Activated CD8-positive, alpha-beta memory T cell treated with anti-CD3 and anti-CD28 coated beads, Interleukin-2, amount 50 U/mL, for 1 hour (primary cell): ENCODE measurements around the gene TEX14.
"Not testable (repeated sequence)": the region's sequence is repeated elsewhere in the genome, so short reads cannot be mapped to it uniquely, and the experiment has no call there.

Experiments used
- DNase-seq: peaks from one replicate; pipeline ENCODE4 v3.0.0-alpha.2; 2020; ENCODE audit errors: extremely low read depth

The TEX14 gene

DNA sequence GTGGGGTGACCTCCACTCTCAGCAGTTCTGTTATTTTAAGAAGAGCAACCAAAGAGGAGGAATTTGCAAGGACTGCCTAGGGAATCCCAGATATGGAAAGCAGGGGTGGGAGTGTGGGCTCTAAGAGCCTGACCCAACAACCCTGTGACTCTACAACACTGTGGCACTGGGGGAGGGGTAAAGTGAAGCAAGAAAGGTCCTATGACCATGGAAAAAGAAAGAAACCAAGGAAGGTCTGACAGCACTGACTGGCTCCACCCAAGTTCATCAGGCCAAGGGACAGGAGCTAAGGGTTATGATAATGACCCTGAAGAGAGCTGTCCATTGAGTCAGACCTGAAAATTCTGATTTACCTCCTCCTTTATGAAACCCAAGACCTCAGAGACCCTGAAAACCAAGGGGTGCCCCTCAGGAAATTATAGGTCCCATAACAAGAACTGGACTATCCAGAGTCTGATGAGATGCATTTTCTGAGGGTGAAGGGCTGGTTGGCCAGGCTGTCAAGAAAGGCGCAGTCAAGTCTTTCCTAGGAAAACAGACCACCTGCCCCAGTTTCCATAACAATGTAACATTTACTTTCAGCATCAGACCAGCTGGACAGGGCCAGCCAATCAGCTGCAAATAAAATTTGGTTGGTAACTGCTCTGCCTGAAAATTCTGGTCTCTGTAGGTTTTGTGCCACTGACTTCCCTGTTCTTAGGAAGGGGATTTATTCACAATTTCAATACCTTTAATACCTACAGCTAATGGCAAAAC, 123.6 kb downstream of the TEX14 start:
- DNase-seq: no peak

DNA sequence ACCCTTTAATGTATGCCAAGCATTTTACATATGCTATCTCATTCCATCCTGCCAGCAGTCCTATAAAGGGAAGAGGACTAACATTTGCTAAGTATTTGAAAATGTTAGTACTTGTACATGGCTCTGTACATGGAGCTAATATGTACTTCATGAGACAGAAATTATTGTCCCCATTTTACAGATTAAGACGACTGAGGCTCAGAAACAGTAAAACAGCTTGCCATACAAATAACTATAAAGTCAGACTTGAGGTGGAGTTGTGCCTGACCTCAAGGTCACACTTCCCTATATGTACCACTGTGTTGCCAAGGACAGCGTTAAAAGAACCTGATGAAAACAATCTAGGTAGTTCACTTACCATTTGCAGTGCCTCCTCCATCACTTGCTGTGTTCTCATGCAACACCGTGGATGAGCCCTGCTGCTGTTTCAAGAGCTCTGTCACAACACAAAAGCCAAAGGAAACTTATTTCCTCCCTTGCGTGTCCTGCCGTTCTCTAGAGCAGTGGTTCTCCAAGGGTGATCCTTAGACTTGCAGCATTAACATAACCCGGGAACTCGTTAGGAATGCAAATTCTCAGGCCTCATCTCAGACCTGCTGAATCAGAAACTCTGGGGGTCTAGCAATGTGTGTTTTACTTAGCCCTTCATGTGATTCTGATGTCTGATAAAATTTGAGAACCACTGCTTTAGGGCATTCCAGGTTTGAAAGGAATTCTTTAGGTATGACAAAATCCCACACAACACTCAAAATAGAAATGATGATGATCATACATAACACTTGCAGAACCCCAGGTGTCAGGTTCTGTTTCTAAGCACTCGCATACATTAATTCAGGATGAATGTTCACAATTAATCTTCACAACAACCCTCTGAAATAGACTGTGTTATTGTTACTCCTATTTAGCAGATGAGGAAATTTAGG, 126.2 kb downstream of the TEX14 start:
- DNase-seq: no peak

DNA sequence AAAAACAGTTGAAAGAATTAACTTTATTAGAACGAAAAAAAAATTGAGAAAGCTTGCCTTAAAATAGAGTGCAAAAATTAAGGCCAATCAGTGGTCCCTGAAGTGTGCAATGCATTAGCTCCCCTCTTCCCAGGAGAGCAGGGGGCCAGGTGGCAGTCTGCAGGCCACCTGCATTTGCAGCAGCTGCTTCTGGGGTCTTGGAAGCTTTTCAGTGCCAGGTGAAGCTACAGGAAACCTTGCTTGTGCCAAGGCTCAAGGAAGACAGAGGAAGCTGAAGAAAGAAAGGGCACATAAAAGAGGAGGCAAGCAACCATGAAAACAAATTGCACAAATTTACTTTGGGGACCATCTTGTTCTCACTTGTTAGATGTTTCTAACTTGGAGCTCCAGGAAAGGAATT, 126.9 kb downstream of the TEX14 start:
- no peak for DNase-seq

DNA sequence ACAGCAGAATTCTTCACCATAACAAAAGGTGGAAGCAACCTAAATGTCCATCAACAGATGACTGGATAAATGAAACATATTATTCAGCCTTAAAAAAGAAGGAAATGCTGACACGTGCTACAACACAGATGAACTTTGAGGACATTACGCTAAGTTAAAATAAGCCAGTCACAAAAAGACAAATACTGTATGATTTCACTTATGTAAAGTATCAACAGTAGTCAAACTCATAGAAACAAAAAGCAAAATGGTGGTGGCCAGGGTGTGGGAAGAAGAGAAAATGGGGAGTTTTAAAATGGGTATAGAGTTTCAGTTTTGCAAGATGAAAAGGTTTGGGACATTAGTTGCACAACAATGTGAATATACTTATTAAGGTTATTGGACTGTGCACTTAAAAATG, 127.6 kb downstream of the TEX14 start:
- DNase-seq: no peak

DNA sequence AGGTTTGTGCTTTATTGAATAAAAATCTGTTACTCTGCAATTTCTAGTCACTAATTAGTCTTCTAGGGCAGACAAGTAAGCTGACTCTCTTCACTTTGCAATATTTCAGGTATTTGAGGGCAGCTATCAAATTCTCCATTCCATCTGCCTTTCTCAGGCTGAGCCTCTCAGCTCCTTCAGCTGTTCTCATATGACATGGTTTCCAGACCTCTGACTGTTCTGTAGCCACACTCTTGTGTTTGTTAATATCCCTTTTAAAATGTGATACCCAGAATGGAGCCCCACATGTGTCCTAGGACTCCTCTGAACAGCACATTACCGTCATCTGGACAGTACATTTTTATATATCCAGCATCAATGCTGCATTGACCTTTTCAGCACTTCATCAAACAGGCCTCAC, 131.3 kb downstream of the TEX14 start:
- no peak for DNase-seq

DNA sequence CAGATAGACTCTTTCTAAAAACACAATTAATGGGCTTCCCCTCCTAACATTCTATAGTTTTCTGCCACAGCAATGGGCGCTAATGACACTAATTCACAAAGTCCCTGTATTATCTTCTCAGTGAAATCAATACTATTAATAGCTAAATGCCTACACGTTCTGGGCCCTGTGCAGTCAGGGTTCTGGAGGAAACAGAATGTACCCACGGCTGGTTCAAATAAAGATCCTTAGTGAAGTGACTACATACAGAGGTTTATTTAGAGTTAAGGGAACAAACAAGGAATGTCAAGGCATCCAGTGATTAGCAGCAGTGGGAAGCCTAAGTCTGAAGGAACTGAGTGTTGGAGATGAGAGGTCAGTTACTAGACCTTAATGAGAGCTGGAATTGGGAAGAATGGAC, 133.9 kb downstream of the TEX14 start:
- no peak for DNase-seq

DNA sequence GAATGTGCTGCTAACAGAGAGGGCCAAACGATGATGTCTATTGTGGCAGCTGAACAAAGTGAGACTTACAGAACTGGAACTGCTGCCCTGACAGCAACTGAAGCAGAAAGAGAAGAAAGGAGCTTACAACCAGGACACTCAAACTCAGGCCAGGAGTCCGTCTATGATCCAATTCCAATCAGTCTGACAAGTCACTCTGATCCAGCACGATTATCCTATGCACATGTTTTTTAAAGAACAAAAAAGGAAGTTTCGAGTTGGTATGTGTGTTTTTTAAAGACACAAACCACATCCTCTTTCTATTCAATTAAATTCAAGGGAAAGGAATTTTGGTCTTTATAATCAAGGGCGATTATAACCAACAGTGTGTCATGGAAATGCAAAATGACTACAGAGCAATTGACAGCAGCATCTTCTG, 135.0 kb downstream of the TEX14 start:
- DNase-seq: no peak

DNA sequence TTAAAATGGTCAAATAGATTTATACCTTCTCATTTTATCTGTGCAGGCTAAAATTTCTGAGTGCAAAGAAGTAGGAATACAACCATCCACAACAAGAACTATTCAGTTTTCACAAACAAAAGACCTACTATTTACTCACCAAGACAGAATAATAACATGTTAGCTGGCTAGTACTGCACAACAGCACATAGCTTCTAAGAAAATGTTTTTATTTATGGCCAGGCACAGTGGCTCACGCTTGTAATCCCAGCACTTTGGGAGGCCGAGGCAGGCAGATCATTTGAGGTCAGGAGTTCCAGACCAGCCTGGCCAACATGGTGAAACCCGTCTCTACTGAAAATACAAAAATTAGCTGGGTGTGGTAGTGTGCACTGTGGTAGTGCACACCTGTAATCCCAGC, 136.7 kb downstream of the TEX14 start:
- DNase-seq: not testable (repeated sequence)

DNA sequence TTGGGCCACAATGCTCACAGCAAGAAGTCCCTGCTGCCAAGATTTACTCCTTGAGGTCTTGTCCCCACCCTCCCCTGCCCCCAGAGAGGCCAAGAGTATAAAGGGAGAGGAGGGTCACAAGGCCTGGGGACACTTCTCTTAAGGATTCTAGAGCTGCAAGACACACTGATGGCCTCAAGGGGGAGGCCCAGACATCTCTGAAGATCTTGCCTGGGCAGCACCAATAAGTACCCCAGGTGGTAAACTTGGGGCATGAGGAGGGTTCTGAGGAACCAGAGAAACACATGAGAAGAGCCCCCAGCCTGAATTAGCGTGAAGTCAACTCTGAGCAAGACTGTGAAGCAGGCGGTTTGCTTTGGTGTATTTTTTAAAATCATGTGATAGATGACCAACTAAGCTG, 150.6 kb downstream of the TEX14 start:
- DNase-seq: no peak

DNA sequence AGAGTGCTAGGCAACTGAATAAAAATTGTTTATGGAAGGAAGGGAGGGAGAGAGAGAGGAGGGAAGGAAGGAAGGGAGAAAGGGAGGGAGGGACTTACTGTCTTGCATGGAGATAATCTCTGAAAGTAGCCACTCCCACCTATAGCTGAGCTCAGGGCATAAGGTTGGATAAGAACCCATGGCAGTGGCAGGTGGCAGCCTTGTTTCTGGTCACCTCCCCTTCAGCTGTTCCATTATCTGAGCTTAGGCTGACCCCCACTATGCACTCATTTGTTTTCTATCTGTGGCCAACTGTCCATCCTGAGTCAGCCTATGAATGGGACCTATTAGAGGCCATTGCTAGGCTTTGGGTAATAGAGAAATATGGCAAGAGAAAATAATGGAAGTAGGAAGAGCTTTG, 152.1 kb downstream of the TEX14 start:
- no peak for DNase-seq

DNA sequence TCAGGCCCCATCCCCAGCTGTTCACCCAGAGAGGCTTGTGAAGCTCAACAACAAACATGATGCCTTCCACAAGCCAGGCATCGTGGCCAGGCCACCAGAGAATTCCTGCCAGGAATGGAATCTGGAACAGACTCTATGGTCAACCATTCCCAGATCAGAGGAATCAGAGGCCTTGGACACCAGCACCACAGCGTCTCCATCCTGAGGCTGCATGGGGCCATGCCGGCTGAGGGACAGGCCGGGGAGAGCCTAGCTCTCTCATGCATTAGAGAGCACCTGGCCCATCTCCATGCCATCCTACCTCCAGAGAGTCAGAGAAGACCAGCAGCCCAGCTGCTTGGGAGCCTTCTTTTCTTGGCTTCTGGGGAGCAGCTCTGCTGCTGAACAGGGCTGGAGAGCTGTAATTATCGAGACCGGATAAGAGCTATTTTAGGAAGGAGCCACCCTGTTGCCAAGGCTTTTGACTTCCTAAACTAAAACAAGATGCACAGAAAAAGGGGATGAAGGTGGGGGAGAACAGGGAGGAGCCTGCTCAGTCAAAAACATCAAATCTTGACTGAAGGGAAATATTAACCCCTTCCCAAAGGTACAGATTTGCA, 152.9 kb downstream of the TEX14 start:
- no peak for DNase-seq

DNA sequence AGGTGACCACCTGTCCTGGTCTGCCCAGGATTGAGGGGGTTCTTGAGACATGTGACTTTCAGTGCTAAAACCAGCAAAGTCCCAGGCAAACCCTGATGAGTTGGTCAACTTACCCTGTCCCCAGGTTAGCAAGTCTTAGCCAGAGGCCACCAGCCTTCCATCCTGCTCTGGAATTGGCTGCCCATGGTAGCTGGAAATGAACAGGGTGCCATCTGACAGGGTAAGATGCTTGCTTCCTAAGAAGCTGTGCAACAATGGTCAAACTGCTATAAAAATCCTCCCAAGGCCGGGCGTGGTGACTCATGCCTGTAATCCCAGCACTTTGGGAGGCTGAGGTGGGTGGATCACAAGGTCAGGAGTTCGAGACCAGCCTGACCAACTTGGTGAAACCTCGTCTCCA, 154.6 kb downstream of the TEX14 start:
- DNase-seq: no peak

DNA sequence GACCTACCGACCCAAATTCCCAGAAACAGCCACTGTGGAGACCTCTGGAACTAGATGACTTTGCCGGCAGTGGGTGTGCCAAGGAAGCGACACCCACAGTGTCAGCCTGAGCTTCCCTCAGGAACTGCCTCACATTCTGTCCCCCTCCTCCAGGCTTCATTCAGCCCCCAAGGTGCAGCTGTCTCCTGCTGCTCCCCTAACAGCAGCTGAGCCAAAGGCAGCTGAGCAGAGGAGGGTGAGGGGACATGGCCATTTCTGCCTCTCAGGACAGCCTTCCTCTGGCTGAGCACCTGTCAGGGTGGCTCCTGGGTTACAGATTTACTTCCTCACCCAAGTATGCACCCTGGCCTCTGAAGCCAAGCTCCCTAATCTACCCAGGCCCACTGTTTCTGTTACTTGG, 155.3 kb downstream of the TEX14 start:
- DNase-seq: no peak

DNA sequence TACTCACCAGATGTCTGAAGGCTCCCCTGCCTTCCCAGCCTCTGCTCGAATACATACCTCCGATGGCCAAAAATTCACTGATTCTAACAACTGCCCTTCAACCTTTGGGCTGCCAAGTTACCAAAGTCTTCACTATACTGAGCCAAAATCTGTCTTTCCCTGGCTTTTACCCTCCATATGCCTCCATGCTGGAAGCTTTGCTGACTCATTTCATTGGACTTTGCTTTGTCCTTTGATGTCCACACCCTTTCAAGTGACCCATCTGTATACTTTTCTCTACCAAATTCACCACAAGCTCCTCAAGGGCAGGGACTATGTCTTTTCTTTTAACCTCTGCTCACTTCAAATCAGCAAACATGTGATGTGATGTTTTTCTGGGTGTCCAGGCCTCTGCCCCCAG, 156.4 kb downstream of the TEX14 start:
- no peak for DNase-seq

DNA sequence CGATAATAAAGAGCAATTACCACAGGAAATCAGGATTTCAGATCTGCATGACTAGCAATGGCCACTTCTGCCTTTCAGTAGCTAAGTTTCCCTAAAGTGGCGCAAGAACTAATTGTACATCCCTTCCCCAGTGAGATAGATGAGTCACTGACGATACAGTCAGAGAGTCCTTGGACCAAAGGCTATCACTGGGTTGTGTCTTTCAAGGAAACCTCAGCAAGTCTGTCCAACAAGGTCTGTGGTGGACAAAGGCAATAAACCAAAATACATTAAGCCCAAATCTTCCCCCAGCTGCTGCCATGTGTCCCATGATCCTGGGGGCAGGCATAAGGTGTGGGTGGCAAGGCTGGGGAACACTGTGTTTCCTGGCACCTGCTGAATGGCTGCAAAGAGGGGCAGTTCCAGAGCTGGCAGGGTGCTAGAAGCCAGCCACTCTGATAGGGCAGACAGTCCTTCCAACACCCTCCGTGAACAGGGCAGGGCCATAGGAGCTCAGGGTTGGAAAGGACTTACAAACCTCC, 156.9 kb downstream of the TEX14 start:
- DNase-seq: no peak

DNA sequence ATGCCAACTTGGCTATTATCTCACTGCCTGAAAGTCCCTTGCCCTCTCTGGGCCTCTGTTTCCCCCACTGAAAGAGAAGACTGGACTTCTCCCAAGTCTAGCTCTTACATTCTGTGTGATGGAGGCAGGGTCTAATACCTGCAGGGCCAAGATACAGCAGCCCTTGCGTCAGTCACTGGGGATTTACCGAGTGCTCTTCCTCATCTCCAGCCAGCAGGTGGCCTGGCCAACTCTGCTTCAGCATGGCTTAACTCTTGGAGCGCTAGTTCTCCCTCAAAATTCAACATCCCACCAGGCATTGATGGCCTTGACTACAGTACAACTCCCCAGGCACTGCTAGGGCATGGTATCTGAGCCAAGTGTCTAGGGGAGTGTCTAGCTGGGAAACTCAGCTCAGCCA, 157.5 kb downstream of the TEX14 start:
- no peak for DNase-seq

DNA sequence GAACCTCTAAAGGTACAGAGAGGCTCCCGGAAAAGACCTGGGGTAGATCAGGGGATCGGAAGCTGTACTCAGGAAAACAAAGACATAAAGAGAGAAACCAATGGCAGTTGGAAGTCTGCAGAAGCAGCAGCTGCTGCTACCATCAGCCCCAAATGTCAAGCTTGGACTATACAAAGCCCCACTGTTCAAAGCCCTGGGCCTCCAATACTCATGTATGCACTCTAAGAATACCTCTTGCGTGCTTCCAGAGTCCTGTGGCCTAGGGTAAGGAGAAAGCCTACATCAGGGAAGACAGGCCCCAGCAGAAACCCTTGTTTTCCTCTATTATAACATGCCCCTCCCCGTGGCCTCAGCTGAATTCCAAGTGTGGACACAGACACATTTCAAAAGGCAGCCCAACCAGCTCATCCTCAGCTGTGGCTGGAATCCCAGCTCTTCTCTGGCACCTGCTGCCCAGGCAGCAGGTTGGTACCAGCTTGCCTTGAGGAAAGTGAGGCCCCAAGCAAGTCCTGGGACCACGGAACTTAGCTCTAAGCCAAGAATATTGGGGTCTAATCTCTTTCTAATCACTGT, 158.1 kb downstream of the TEX14 start:
- no peak for DNase-seq

DNA sequence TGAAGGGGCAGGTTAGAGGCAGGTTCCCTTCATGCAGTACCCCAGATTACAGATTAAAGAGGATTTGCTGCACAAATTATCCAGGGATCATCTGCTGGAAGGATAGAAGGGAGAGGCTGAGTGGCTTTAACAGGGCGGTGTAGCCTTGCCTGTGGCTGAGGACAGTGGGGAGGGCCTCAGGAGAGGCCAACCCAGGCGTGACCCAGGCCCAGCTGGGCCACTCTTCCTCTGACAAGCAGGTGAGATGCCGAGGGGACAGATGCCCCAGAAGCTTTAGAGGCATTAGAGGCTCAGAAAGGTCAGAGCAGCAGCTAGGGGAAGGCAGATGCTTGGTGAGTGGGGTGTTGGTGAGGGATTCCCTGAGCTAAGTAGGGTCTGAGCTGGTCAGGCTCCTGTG, 159.3 kb downstream of the TEX14 start:
- DNase-seq: no peak

DNA sequence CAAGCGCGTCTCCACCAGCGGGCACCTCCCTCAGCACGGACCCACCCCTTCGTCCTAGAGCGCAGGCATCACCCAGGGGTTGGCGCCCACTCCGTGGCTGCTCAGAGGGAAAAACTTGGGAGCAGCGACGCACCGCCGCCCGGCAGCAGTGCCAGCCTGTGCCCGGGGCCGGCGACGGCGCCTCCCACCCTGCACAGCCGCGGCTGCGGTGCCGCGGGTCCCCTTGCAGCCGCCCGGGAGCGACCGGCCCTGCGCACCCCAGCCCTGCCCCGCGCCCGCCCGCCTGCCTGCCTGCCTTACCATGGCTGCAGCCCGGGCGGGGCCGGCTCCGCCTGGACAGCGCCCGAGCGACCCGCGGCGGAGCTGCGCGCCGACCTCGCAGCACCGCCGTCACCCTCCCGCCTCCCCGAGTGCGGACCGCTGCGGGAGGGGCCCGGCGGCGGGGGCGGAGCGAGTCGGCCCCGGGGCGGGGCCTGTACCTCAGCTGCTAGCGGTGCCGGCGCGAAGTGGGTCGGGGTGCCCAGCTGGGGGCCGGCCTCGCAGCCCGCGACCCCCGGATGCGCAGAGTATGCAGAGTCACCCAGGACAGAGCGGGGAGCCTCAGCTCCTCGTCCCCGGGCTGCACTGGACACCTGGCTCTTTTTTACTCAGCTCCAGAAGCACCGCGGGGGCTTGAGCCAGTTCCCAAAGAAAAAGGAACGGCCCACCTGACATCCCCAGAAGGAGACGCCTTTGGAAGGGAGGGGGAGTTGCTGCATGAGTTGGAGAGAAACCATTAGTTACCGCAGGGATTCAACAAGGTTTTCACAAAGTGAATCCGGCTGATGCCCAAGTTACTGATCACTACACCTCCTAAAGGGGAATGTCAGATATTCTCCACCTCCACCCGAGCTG, 159.9 kb downstream of the TEX14 start:
- no peak for DNase-seq

DNA sequence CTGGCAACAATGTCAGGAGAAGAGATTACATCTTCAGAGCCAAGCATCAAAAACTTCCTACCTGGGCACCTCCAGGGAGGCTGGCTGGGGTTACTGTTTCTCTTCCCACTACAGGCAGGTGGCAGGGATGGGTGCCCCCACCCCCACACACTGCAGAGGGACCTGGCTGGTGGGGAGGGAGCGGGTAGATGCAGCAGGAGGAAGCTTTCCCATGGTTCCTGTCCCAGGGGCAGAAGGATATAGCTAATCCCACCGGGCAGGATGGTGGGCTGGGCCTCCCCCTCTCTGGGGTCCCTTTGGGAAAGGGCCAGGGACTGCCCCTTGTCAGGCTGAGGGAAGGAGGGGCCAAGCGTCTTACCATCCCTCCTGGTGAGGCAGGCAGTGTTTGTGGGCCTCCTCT, 160.7 kb downstream of the TEX14 start:
- no peak for DNase-seq

DNA sequence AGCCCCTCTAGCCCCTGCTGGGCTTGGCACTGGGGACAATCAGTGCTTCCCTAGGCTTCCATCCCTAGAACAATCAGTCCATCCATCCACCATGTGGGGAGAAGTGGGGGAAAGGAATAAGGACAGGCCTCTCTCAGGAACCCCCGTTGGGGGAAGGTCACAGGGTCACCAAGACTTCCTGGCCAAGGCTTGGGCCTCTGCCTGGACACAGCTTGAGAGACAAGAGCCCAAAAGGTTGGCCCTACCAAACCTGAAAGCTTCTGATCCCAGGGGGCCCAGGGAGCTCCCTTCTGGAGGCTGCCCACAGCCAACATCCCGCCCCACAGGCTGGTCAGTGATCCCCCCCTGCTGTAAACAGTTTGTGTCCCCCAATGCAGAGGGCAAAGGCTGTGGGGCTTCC, 161.2 kb downstream of the TEX14 start:
- no peak for DNase-seq
